HG03097 (cell line): ENCODE results near the gene MCCC1.
"Not testable (repeated sequence)": the region's sequence is repeated elsewhere in the genome, so short reads cannot be mapped to it uniquely, and the experiment has no call there.

Experiments used
- ATAC-seq: cut with Tn5 transposase; IDR thresholded peaks from one replicate; pipeline ENCODE4 v1.9.1; 2021; ENCODE audit not compliant: unreplicated experiment, low FRiP score

MCCC1 gene

GRCh38 chr3:183106635-183107034 is 7.3 kb upstream of the MCCC1 start:
- ATAC-seq, result no peak

DNA sequence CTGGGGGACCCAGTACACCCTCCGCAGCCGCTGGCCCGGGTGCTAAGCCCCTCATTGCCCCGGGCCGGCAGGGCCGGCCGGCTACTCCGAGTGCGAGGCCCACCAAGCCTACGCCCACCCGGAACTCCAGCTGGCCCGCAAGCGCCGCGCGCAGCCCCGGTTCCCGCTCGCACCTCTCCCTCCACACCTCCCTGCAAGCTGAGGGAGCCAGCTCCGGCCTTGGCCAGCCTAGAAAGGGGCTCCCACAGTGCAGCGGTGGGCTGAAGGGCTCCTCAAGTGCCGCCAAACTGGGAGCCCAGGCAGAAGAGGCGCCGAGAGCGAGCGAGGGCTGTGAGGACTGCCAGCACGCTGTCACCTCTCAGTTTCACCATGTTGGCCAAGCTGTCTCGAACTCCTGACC is 4.7 kb upstream of the MCCC1 start:
- ATAC-seq, result not testable (repeated sequence)

DNA sequence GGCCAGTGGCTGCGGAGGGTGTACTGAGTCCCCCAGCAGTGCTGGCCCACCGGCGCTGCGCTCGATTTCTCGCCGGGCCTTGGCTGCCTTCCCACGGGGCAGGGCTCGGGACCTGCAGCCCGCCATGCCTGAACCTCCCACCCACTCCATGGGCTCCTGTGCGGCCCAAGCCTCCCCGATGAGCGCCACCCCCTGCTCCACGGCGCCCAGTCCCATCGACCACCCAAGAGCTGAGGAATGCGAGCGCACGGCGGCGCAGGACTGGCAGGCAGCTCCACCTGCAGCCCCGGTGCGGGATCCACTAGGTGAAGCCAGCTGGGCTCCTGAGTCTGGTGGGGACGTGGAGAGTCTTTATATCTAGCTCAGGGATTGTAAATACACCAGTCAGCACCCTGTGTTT is 1.7 kb upstream of the MCCC1 start:
- not testable (repeated sequence) for ATAC-seq

GRCh38 chr3:183100376-183100775 is 1.1 kb upstream of the MCCC1 start:
- ATAC-seq, result no peak

DNA sequence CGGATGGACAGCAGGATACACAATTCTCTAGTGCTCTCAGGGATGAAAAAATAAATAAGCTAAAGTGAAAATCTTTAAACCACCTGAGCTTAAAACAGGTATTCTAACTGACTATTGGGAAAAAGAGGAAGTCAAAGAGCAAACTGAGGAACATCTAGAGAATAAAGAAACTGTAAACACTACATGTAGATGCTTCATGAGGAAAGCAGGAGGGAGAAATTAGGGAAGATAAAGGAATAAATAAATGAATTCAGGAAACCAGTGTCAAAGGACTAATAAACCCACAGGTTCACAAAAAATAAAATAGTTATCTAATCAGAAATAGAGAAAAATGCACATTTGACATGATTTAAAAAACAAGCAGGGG is 525 bp upstream of the MCCC1 start:
- peak; percentile 4 for ATAC-seq

GRCh38 chr3:183098536-183099025 is 715 bp downstream of the MCCC1 start:
- ATAC-seq, result no peak

- ATAC-seq, result no peak
Observed at GRCh38 chr3:183094711-183095110, 4.6 kb downstream of the MCCC1 start.

DNA sequence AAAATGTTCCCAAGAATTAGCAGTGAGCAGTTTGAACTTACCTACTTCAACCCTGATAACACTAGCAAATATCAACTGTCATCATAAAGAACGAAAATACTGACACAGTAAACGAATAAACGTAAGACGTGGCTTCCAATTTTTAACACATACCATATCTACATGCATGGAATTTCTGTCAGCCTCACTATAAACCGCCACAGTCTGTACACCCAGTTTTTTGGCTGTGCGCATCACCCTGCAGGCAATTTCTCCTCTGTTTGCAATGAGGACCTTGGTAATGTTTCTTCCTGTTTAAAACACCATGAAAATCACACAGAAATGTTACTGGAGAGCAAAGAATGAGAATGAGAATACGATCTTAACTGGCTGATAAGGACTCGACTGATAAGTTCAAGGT is 7.0 kb downstream of the MCCC1 start:
- ATAC-seq, result no peak

GRCh38 chr3:183087184-183087583 is 12.1 kb downstream of the MCCC1 start:
- no peak for ATAC-seq

- no peak for ATAC-seq
Observed at GRCh38 chr3:183085634-183086390, 13.5 kb downstream of the MCCC1 start.

GRCh38 chr3:183082355-183082915 is 16.9 kb downstream of the MCCC1 start:
- ATAC-seq, result no peak

GRCh38 chr3:183081459-183082183 is 17.7 kb downstream of the MCCC1 start:
- no peak for ATAC-seq

DNA sequence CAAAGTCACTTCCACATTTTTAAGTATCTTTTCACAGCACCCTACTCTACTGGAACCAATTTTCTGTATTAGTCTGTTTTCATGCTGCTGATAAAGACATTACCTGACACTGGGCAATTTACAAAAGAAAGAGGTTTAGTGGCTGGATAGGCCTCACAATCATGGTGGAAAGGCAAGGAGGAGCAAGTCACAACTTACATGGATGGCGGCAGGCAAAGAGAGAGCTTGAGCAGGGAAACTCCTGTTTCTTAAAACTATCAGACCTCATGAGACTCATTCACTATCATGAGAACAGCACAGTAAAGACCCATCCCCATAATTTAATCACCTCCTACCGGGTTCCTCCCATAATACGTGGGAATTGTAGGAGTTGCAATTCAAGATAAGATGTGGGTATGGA is 18.7 kb downstream of the MCCC1 start:
- no peak for ATAC-seq

DNA sequence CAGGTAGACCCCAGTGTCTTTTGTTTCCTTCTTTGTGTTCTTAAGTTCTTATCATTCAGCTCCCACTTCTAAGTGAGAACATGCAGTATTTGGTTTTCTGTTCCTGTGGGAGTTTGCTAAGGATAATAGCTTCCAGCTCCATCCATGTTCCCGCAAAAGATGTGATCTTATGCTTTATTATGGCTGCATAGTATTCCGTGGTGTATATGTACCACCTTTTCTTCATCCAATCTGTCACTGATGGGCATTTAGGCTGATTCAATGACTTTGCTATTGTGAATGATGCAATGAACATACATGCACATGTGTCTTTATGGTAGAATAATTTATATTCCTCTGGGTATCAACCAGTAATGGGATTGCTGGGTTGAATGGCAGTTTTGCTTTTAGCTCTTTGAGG is 24.4 kb downstream of the MCCC1 start:
- no peak for ATAC-seq

DNA sequence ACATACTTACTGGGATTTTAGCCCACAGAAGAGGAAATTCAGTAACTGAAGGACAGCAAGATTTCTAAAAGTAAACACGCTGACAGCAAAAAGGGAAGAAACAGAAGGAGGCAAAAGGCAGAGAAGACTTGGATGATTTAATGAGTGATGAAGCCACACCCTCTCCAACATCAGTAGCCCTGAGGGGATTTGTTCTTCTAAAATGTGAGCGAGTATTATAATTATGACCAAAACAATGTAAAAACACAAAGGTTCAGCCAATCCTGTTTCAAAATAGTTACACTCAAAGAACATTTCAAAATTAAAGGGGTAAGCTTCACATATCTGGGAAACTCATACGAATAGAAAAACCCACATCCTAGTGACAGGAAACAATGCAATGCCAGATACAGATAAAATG is 25.0 kb downstream of the MCCC1 start:
- ATAC-seq, result no peak

GRCh38 chr3:183073839-183074238 is 25.5 kb downstream of the MCCC1 start:
- ATAC-seq, result no peak

- ATAC-seq, result no peak
Observed at GRCh38 chr3:183070892-183071291, 28.4 kb downstream of the MCCC1 start.

GRCh38 chr3:183069086-183069485 is 30.2 kb downstream of the MCCC1 start:
- no peak for ATAC-seq

DNA sequence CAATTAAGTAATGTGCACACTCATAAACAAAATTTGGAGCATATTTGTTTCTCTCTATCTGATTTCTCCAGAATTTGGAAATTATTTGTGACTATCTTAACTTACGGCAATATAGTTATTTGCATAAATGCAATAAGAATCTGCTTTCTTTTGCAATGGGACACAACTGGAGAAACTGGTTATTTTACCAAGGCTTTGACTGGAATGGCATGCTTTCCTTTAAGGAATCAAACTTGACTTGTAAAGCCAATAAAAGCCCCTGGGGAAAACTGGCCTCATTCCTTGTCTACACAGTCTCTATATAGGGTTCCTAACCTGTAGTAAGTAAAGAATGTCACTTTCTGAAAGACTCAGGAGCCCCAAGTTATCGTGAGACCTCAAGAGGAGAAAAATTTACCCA is 32.4 kb downstream of the MCCC1 start:
- ATAC-seq, result not testable (repeated sequence)

DNA sequence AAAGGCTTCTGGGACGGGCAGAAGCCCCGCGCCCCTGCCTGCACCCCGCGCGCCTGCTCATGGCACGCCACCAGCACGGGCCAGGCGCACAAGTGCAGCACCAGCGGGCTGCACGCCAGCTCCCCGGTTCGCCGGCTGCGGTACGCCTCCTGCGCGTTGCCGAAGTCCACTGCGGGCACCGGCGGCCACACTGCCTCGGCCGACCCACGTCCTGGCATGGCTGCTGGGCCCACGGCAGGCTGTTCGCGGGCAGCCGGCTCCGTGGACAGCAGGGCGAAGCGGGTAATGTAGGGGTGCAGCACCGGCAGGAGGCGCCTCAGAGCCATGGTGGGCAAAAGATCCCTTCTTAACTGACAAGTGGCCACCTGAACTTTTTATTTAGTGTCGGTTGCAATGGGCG is 34.8 kb downstream of the MCCC1 start:
- no peak for ATAC-seq

DNA sequence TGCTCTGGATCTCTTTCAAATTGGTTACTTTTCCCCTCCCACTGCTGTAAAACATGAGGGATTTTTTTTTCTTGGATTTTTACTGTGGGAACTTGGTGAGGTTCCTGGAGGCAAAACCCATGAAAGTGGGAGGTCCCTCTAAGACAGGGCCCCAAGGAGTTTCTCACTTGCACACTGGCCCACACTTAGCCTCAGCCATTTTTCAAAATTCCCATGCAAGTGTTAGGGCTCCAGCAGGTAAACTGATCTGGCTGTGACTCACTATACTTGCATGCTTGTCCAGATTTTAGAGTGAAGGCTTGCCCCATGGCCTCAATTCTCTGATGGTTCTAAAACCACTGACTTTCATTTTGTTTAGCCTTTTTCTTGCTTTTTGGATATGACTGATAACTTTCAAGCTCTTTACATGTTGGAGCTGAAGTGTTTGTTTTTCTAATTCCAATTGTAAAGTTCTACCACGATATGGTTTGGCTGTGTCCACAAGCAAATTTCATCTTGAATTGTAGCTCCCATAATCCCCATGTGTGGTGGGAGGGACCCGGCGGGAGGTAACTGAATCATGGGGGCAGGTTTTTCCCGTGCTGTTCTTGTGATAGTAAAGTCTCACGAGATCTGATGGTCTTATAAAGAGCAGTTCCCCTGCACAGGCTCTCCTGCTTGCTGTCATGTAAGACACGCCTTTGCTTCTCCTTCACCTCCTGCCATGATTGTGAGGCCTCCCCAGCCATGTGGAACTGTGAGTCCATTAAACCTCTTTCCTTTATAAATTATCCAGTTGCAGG is 37.7 kb downstream of the MCCC1 start:
- no peak for ATAC-seq
